NCI-H345 treated with DMSO at 0.1 percent for 48 hours (cell line): ENCODE data around the gene C1QTNF7.

Source experiments
- DNase-seq: peaks from one replicate; lab custom pipeline; 2025; ENCODE audit not compliant: unreplicated experiment; lab: John Stamatoyannopoulos, UW

The C1QTNF7 gene

GRCh38 chr4:15457406-15458201, 29.8 kb downstream of the C1QTNF7 start:
- no peak for DNase-seq

GRCh38 chr4:15458616-15459015, 30.8 kb downstream of the C1QTNF7 start:
- DNase-seq = no peak

GRCh38 chr4:15459706-15460105, 31.9 kb downstream of the C1QTNF7 start:
- no peak for DNase-seq

GRCh38 chr4:15466596-15466995, 38.8 kb downstream of the C1QTNF7 start:
- DNase-seq = no peak

- DNase-seq = no peak
These were observed 41.7 kb downstream of the C1QTNF7 start, which contains the start of gene CC2D2A for GRCh38 chr4:15469402-15470127. CC2D2A (plus strand) TSS chr4:15469882; CDS start chr4:15475933, 6,051 bp downstream.

- DNase-seq = no peak
These were observed 42.3 kb downstream of the C1QTNF7 start for GRCh38 chr4:15470128-15470475.

- DNase-seq = no peak
These were observed 48.6 kb downstream of the C1QTNF7 start for GRCh38 chr4:15476396-15476795.

GRCh38 chr4:15478724-15479088, 50.9 kb downstream of the C1QTNF7 start:
- DNase-seq = no peak

GRCh38 chr4:15479089-15479912, 51.5 kb downstream of the C1QTNF7 start:
- DNase-seq = peak; percentile 48

- no peak for DNase-seq
These were observed 52.0 kb downstream of the C1QTNF7 start for GRCh38 chr4:15479913-15480185.

- DNase-seq = no peak
These were observed 54.3 kb downstream of the C1QTNF7 start for GRCh38 chr4:15481961-15482745.

GRCh38 chr4:15482842-15483241, 55.0 kb downstream of the C1QTNF7 start:
- DNase-seq = no peak

GRCh38 chr4:15488136-15488535, 60.3 kb downstream of the C1QTNF7 start:
- DNase-seq = no peak

GRCh38 chr4:15488658-15489470, 61.0 kb downstream of the C1QTNF7 start:
- no peak for DNase-seq

- no peak for DNase-seq
These were observed 61.7 kb downstream of the C1QTNF7 start for GRCh38 chr4:15489551-15489950.

GRCh38 chr4:15493411-15493810, 65.6 kb downstream of the C1QTNF7 start:
- no peak for DNase-seq

- DNase-seq = no peak
These were observed 67.8 kb downstream of the C1QTNF7 start for GRCh38 chr4:15495621-15496020.
